Ammon's horn (tissue), 1 donor: ENCODE data around the gene NELL1.
A peak's percentile ranks its signal among the peaks of the same experiment; 100 is the strongest.

Experiments
- DNase-seq: peaks from one replicate; pipeline ENCODE4 v3.0.0-alpha.2; 2016; ENCODE audit warnings: low spot score

Gene NELL1

DNA sequence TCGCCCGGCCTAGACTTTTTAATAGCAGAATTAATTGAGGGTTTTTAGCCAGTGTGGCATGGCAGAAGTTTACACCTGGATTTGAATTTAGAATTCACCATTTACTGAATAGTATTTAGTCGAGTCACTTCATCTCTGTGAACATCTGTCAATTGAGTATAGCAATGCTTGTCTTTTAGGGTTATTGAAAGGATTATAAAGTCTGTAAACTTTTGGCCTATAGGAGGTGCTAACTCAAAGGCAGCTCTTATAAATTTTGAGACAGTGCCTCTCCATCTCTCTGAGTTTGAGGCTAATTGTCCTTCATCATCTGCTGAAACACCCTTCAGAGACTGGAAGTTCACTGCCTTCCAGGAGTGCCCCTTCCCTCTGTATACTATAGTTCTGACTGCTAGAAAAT, 205.0 kb downstream of the NELL1 start:
- no peak for DNase-seq

DNA sequence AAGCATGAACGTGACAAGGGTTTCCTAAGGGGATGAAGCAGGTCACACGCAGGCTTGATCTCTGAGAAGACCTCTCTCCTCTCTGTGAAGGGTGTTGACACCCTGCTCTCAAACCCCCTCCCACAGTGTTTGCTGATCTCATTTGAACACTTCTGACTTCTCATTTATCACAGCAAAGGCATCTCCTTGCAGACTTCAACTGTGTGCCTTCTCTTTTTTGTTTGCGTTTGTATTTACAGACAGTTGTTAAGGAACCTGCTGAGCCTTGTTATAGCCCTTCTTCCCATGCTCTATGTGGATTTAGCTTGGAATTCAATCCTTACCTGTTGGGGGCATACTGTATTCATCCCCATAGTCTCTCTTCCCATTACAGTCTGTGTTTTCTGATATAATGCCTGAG, 206.5 kb downstream of the NELL1 start:
- no peak for DNase-seq

- no peak for DNase-seq
These were observed 207.4 kb downstream of the NELL1 start for GRCh38 chr11:20876738-20877137.

DNA sequence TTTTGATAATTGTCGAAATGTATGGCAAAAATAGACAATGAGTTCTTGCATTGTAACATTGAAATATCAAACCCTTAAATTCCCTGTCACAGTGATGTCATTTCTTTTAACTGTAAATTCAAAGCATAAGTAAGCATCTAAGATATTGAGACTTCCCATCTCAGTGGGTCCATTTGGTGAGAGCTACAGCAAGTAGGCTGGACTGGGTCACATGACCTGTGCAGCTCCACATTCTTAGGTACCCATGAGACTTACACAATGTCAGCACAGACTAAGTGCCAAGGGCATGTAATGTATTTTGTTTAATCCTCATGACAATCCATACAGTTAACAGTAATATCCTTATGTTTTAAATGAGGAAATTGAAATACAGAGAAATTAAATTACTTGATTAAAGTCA, 210.7 kb downstream of the NELL1 start:
- no peak for DNase-seq

DNA sequence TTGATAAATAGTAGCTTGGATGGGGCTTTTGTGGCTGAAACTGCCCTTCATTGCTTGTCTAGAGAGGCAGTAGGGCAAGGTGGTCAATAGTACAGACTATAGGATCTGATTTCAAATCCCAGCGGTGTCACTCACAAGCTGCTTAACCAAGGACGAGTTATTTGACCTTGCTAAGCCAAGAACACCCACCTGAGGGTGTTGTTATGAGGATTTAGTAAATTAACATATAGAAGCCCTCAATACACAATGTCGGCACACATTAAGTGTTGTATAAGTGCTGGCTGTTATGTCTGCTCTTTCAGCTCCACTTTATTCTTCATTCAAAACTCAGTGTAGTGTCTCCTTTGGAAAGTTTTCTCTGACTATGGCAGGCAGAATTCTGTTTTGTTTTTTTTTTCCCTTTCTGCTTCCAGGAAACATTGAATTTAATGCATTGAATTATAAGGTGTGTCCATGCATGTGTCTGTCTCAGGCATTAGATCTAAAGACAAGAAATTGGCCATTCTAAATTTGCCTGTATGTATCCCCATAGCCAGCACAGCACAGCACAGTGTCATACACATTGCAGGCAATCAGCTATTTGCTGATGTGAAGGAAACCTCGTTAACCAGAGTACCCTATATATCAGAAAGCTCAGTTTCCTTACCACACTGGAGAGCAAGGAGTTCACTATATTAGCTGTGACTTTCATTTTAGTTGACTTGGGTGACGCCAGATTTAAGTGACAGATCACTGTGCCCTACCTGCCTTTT, 212.1 kb downstream of the NELL1 start:
- no peak for DNase-seq

GRCh38 chr11:20887137-20887536, 217.8 kb downstream of the NELL1 start:
- no peak for DNase-seq

GRCh38 chr11:20894296-20894695, 224.9 kb downstream of the NELL1 start:
- DNase-seq = no peak

- no peak for DNase-seq
These were observed 240.8 kb downstream of the NELL1 start for GRCh38 chr11:20909995-20910726.

- DNase-seq = no peak
These were observed 241.3 kb downstream of the NELL1 start for GRCh38 chr11:20910733-20911132.

- DNase-seq = no peak
These were observed 242.9 kb downstream of the NELL1 start for GRCh38 chr11:20912065-20912821.

GRCh38 chr11:20912922-20913512, 243.6 kb downstream of the NELL1 start:
- DNase-seq = no peak

GRCh38 chr11:20917306-20917705, 247.9 kb downstream of the NELL1 start:
- DNase-seq = no peak

DNA sequence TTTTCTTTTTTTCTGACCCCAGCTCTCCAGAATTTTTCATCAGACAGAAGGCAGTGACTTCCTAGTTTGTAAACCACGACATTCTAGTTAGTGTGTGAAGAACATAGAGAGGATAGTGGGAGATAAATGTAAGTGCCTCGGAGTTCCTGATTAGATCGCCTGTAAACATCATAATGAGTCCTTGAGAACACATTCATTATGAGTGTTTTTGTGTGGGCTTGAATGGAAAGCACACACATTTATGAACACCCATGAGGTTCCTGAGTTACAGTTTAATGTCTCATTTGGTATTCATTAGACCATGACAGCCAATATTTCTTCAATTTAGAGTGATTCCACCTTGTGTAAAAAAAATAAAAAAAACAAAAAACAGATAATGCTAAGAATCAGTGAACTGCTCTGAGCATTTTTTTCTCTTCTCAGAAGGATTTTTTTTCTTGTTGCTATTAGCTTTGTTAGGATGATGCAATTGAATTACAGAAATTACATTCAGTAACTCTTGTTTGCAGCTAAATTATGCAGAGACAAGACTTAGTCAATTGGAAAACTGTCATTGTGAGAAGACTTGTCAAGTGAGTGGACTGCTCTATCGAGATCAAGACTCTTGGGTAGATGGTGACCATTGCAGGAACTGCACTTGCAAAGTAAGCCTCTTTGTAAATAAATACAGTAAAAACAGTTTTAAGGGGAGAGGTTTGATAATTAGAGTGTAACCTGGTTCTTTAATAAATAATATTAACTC, 257.6 kb downstream of the NELL1 start:
- no peak for DNase-seq

DNA sequence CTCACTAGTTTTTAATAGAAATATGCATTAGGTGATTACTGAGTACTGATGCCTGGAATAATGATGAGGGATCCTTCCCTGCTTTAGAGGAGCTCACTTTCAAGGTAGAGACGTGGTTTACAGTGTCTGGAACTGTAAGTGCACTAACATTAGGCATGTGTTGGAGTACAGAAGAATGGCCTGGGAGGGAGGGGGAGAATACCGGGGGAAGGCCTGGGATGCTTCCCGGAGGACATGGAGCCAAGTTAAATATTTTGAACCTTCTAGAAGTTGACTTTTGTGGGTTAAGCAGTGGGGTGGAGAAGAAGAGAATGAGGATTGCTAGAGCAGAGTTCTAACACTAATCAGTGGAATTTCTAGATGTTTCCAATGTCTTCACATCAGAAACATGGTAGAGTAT, 261.6 kb downstream of the NELL1 start:
- no peak for DNase-seq

- DNase-seq = no peak
These were observed 263.7 kb downstream of the NELL1 start for GRCh38 chr11:20933086-20933485.

- DNase-seq = no peak
These were observed 264.6 kb downstream of the NELL1 start for GRCh38 chr11:20933958-20934357.

GRCh38 chr11:20934516-20934915, 265.1 kb downstream of the NELL1 start:
- peak; percentile 16 for DNase-seq

DNA sequence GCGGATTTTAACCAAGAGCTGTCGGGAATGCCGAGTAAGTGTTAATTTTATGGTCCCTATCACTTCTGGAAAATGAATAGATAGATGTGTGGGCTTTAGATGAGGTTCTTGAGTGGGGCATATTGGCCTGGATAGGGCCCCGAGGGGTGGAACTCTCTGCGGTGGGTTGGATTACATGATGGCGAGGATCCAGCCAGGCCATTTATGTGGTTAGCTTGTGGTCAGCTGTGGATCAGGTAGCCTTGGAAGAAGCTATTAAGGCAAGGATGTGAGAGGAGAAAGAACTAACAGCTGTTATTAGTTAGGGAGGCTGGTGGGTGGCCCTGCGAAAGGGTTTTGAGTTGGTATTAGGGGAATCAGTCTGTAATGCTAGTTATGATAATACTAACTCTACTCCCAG, 268.4 kb downstream of the NELL1 start:
- DNase-seq = no peak

DNA sequence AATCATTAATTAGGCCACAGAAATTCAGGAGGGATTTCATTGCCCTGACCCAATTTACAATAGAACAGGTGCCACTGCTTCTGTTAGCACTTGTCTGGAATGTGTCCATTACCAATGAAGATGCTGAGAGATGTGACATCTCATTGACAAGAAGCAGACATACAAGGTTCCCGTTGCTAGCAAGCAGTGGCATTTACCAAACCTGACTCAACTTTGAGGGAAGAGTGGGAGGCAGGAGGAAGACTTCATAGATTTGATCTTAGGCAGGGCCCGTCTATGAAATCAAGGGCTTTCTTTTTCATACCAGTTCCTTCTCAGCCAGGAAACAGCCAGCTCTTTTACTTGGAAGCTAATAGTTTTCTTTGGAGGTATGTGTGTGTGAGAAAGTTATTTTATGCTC, 280.2 kb downstream of the NELL1 start:
- no peak for DNase-seq

- no peak for DNase-seq
These were observed 293.2 kb downstream of the NELL1 start for GRCh38 chr11:20962581-20962980.

GRCh38 chr11:20963596-20963995, 294.2 kb downstream of the NELL1 start:
- no peak for DNase-seq

DNA sequence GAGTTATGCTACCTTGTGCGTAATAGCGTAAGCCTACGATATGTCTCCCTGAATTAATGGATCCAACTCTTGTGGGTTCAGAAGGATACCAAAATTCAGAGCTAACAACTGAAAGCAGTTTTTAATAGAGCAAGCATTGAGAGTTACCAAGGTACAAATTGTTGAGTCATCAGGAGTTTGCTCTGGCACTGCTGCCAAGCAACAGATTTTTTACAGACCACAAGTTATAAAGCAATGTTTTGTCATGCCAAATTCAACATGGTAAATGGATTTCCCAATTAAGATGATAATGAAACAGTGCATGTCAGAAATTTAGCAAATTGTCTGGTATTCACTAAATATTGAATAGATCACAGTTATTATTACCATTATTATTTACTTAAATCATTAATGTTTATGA, 295.6 kb downstream of the NELL1 start:
- DNase-seq = peak; percentile 37
